ENCODE data around the gene C2orf49.

GRCh38 chr2:105336786-105337121 is 586 bp upstream of the C2orf49 start:
- no peak for TF ChIP-seq CHD2 (IDR thresholded peaks at IDR 0.05; ENCODE audit: low read length)
- no peak for TF ChIP-seq EZH2 (IDR thresholded peaks at IDR 0.05; ENCODE audit: low read depth, low read length, severe bottlenecking)
- no peak for TF ChIP-seq POLR2A (IDR thresholded peaks at IDR 0.05; ENCODE audit: control extremely low read depth in 1 of 2, low read depth in 2 of 2, low read length in 2 of 2)
- no peak for TF ChIP-seq HDAC2 (IDR thresholded peaks at IDR 0.05; ENCODE audit: borderline replicate concordance in 1 of 2, low read depth in 2 of 2, low read length in 2 of 2)
- no peak for TF ChIP-seq CTCF (IDR thresholded peaks at IDR 0.05; ENCODE audit: control extremely low read depth in 1 of 3, insufficient read depth in 1 of 3, low read depth in 1 of 3, low read length in 3 of 3)
- no peak for TF ChIP-seq POLR2AphosphoS5 (IDR thresholded peaks at IDR 0.05; ENCODE audit: low read depth, low read length)
- no peak for TF ChIP-seq USF2 (IDR thresholded peaks at IDR 0.05; ENCODE audit: low read length)
- TF ChIP-seq EGR1 (IDR thresholded peaks at IDR 0.05; ENCODE audit: borderline replicate concordance, low read depth, low read length), result no peak
- TF ChIP-seq GTF2F1 (IDR thresholded peaks at IDR 0.05; ENCODE audit: borderline replicate concordance, low read depth, low read length), result no peak
- no peak for TF ChIP-seq SIRT6 (IDR thresholded peaks at IDR 0.05; ENCODE audit: low read length)
- no peak for TF ChIP-seq BACH1 (IDR thresholded peaks at IDR 0.05; ENCODE audit: low read length)
- no peak for TF ChIP-seq TAF1 (IDR thresholded peaks at IDR 0.05; ENCODE audit: low read depth, low read length)
- TF ChIP-seq KDM1A (IDR thresholded peaks at IDR 0.05; ENCODE audit: borderline replicate concordance, low read length), result no peak

Data from H1 (cell line).